H1 (cell line): Measurements from ENCODE around the gene VEPH1. TPM values are rescaled to one million over a fixed set of nuclear protein-coding genes. Genes with fewer than 3 reads are reported as not detected.

Experiments used
- BRCA1 ChIP-seq: IDR thresholded peaks from 2 replicates; pipeline ENCODE4 v1.6.1; 2012; ENCODE audit warnings: low read depth, low read length, improper control_type of control experiment
- JUN ChIP-seq: IDR thresholded peaks from 2 replicates; pipeline ENCODE4 v1.6.1; 2011; ENCODE audit warnings: low read depth, mild to moderate bottlenecking, improper control_type of control experiment, low read length
- RAD21 ChIP-seq, 2 experiments: IDR thresholded peaks in 1 of 2; conservative IDR thresholded peaks in 1 of 2; 2 replicates each; pipeline ENCODE4 v1.6.1; 2011; ENCODE audit warnings: low read depth in 2 of 2, low read length in 2 of 2, improper control_type of control experiment in 1 of 2, inconsistent platforms in 1 of 2, mild to moderate bottlenecking in 1 of 2, moderate library complexity in 1 of 2
- SRF ChIP-seq: IDR thresholded peaks from 2 replicates; pipeline ENCODE4 v1.6.1; 2011; ENCODE audit warnings: mild to moderate bottlenecking, low read depth, low read length, moderate library complexity
- TBP ChIP-seq: IDR thresholded peaks from 2 replicates; pipeline ENCODE4 v1.6.1; 2011; ENCODE audit warnings: low read depth, low read length, improper control_type of control experiment
- polyA plus RNA-seq, 7 experiments: library from polyadenylated mRNA; depleted of rRNA in 3 of 7; stranded (reverse) in 5 of 7; unstranded in 2 of 7; fragments of >200 nt in 5 of 7; fragments of 200-250 nt in 2 of 7; gene quantifications; 1 replicate in 5 of 7; 2 replicates in 1 of 7; 4 replicates in 1 of 7; pipeline versions ENCODE4 v1.2.1 to v1.2.3, GENCODE V29; 2011 to 2013; ENCODE audit warnings: missing spikeins in 2 of 7, mixed read lengths in 2 of 7
- total RNA-seq: library from RNA; stranded (reverse); fragmentation: NEBNext Ultra II Directional; extraction: Animal tissue kit (Norgen Biotek cat#: 25700); gene quantifications from 2 replicates; pipeline ENCODE4 v1.2.1, GENCODE V29; 2021

The VEPH1 gene
- total and polyA plus RNA-seq, 2 of the 8 experiments (the other 6 are each of a cell fraction or from before 2014, with no cell fraction given): 12.0 to 18.3 TPM

GRCh38 chr3:157452097-157452496, 51.1 kb downstream of the VEPH1 start (continued):
- TF ChIP-seq TBP (no peak), SRF (no peak), JUN (no peak), BRCA1 (no peak), RAD21 (IDR thresholded peaks at IDR 0.05 in 1 of 2, conservative IDR thresholded peaks at IDR 0.05 in 1 of 2; ENCODE audit: low read depth in 2 of 2, low read length in 2 of 2) (no peak)
